ENCODE results near the gene LRRC45. TPM values are rescaled to one million over a fixed set of nuclear protein-coding genes. Genes with fewer than 3 reads are reported as not detected.

The LRRC45 gene
- total RNA-seq, 3 donors from 2014 or later, result 18.9 to 20.0 (median 19.8) TPM

DNA sequence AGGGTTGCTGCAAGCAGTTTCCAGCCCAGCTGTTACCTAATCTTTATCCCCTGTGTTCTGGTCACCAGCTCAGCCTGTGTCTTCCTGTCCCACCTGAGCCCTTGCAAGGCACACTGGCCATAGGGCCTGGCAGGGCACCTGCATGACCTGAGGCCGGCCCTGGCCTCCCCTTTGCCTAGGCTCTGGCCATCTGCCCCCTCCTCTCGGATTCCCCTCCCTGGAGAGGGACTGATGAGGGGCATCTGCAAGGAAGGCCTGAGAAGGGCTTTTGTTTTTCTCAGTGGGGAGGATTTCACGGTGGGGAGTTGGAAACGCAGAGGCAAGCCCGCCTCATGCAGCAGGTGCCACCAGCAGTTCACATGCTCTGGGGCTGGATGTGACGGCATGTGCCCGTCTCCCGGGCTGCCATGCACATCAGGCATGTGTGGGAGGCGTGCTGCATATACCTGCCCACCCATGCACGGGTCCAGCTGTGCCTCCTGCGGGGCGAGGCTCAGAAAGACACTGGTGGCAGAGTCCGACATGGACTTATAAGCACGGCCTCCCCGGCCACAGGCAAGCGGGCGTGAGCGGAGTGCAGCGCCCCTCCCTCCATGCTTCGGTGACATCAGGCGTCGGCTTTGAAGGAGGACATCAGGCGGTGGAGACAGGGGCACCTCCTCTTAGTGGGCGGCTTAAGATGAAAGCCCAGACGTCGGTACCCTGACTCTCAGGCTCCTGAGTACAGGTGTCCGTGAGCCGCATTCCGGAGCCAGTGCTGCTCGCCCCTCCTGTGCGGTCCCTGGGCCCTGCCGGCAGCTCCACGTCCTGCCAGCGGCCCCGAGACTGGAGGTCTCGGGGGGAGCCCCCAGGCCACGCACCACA, 29.1 kb upstream of the LRRC45 start:
- Histone ChIP-seq H3K4me1 (ENCODE audit: low read depth) (peaks cover 14% of the 10 kb centered on the region), H3K9me3 (no peaks in the 10 kb centered on the region), H3K36me3 (ENCODE audit: low read depth) (no peaks in the 10 kb centered on the region), H3K4me3 (no peak overlapping the region)
- TF ChIP-seq, protein P1, sequence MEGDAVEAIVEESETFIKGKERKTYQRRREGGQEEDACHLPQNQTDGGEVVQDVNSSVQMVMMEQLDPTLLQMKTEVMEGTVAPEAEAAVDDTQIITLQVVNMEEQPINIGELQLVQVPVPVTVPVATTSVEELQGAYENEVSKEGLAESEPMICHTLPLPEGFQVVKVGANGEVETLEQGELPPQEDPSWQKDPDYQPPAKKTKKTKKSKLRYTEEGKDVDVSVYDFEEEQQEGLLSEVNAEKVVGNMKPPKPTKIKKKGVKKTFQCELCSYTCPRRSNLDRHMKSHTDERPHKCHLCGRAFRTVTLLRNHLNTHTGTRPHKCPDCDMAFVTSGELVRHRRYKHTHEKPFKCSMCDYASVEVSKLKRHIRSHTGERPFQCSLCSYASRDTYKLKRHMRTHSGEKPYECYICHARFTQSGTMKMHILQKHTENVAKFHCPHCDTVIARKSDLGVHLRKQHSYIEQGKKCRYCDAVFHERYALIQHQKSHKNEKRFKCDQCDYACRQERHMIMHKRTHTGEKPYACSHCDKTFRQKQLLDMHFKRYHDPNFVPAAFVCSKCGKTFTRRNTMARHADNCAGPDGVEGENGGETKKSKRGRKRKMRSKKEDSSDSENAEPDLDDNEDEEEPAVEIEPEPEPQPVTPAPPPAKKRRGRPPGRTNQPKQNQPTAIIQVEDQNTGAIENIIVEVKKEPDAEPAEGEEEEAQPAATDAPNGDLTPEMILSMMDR (IDR thresholded peaks at IDR 0.05), result no peak
- ATAC-seq, result no peak
- intact Hi-C loops (cut with DNase I, micrococcal nuclease), result no loop called here
- DNase-seq, result peak in 1 of 3 donors; percentile 40

DNA sequence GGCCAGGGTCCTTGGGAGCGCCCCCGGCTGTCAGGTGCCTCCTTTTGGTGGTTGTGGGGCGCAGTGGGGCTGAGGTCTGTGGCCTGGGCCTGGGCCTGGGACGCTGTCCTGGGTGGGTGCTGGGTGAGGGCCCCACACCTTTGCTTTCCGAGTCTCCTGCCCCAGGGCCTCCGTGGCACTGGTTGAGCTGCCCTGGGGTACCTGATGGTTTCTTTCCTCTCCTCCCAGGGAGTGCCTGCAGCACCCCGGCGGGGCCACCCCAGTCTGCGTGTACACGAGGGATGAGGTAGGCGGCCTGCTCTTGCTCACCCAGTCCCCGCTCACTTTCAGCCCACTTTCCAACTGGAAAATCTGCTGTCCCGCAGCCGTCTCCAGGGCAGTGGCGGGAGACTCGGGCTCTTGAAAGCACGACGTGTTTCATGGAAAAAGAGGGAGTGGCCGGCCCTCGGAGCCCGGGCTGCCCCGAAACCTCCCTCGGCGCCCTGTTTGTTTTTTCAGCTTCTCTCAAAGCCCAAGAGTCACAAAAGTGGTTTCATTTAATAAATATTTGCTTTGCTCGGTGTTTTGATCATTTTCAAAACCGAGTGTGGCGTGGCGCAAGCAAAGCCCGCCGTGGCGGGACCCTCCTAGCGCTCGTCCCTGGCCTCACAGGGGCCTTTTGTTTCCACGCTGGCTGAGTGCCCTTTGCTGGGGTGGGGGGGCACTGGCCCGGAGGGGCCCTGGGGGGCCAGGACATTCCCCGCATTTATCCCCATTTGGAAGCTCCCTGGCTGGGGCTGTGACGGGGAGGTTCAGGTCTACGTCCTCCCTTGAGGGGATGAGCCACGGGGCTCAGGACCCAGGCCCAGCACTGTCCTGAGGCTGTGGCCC, 28.3 kb upstream of the LRRC45 start:
- ATAC-seq (no peak), DNase-seq (peak in 1 of 3 donors; percentile 40)
- no peak overlapping the region for H3K4me3 ChIP-seq
- TF ChIP-seq, protein P1 (IDR thresholded peaks at IDR 0.05), result no peak
- H3K36me3 ChIP-seq (ENCODE audit: low read depth), result no peaks in the 10 kb centered on the region
- no peaks in the 10 kb centered on the region for H3K9me3 ChIP-seq
- intact Hi-C loops (cut with DNase I, micrococcal nuclease), result no loop called here
- peaks cover 14% of the 10 kb centered on the region for H3K4me1 ChIP-seq (ENCODE audit: low read depth)

DNA sequence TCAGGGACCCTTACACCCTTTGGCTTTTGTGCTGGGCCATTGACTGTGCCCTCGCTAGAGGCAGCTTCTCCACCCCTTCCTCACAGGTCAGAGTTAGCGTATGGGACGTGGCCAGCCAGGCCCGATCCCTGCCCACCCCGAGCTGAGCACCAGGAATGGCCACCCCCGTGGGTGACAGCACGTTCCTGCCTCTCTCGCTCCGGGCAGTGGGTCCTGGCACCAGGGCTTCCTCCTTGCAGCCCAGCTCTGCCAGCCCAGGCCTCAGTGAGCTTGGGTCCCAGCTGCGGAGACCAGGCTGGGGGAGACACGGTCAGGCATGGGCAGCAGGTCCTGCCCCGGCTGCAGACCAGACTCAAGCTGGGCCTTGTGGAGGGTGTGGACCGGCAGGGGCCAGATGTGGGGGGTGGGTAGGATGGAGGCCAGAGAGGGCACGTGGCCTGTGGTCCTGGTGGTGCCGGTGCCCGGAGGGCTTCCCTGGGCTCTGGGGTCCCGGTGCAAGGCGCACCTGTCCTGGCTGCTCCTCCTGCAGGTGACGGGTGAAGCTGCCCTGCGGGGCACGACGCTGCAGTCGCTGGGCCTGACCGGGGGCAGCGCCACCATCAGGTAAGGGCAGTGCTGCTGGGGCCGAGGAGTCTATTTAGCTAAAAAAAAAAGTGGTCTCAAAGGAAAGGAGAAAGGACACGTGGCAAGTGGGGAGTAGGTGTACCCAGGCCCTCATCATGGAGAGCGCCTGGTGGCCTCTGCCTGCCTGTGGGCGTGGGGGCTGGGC, 27.5 kb upstream of the LRRC45 start:
- no peak overlapping the region for H3K4me3 ChIP-seq
- TF ChIP-seq, protein P1 (IDR thresholded peaks at IDR 0.05), result no peak
- H3K36me3 ChIP-seq (ENCODE audit: low read depth), result no peaks in the 10 kb centered on the region
- no peaks in the 10 kb centered on the region for H3K9me3 ChIP-seq
- ATAC-seq, result no peak
- peaks cover 14% of the 10 kb centered on the region for H3K4me1 ChIP-seq (ENCODE audit: low read depth)
- DNase-seq, result peak in 1 of 3 donors; percentile 36
- intact Hi-C loops (cut with DNase I, micrococcal nuclease), result no loop called here

DNA sequence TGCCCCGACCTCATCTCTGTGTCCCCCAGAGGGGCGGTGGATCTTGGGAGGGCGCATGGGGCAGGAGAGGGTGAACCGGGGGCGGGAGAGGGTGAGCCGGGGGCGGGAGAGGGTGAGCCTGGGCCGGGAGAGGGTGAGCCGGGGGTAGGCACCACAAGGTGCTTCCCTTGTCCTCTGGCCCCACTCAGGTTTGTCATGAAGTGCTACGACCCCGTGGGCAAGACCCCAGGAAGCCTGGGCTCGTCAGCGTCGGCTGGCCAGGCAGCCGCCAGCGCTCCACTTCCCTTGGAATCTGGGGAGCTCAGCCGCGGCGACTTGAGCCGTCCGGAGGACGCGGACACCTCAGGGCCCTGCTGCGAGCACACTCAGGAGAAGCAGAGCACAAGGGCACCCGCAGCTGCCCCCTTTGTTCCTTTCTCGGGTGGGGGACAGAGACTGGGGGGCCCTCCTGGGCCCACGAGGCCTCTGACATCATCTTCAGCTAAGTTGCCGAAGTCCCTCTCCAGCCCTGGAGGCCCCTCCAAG, 26.8 kb upstream of the LRRC45 start:
- no peak for DNase-seq
- TF ChIP-seq, protein P1 (IDR thresholded peaks at IDR 0.05), result no peak
- Histone ChIP-seq H3K9me3 (no peaks in the 10 kb centered on the region), H3K4me3 (no peak overlapping the region), H3K36me3 (ENCODE audit: low read depth) (no peaks in the 10 kb centered on the region), H3K4me1 (ENCODE audit: low read depth) (peaks cover 10% of the 10 kb centered on the region)
- ATAC-seq, result no peak
- intact Hi-C loops (cut with DNase I, micrococcal nuclease), result no loop called here
